Measurements from ENCODE around the gene CACNG7. TPM values are rescaled to one million over a fixed set of nuclear protein-coding genes. Genes with fewer than 3 reads are reported as not detected.

CACNG7 gene
- total RNA-seq, 1 experiment from 2014 or later: 22.7 TPM

GRCh38 chr19:53884256-53884655 lies 24.8 kb upstream of the CACNG7 start:
- Histone ChIP-seq H3K79me2 (ENCODE audit: insufficient read depth, low read length) (no peaks in the 10 kb centered on the region), H3K14ac (ENCODE audit: insufficient read depth, low read length) (no peak overlapping the region), H4K8ac (replicated peaks; ENCODE audit: insufficient read length, low read depth, low read length) (no peak overlapping the region), H2BK5ac (ENCODE audit: insufficient read length, low read length) (no peak overlapping the region), H3K4me2 (ENCODE audit: insufficient read depth, insufficient read length, low read length) (peak overlapping the region; percentile 81), H3K56ac (ENCODE audit: insufficient read length, low read depth, low read length) (no peak overlapping the region), H2BK120ac (ENCODE audit: low read depth, low read length, poor library complexity, severe bottlenecking) (no peak overlapping the region), H3K79me1 (ENCODE audit: insufficient read depth, low read depth, low read length, poor library complexity, severe bottlenecking) (no peaks in the 10 kb centered on the region), H3K23me2 (ENCODE audit: insufficient read length, low read depth, low read length, poor library complexity, severe bottlenecking) (peaks cover 31% of the 10 kb centered on the region), H3K4ac (ENCODE audit: low read depth, low read length) (no peak overlapping the region), H4K5ac (ENCODE audit: insufficient read length, low read depth, low read length) (no peak overlapping the region), H4K91ac (ENCODE audit: insufficient read length, low read depth, low read length) (no peak overlapping the region), H2BK12ac (ENCODE audit: insufficient read length, low read depth, low read length) (no peak overlapping the region), H3K9ac (ENCODE audit: extremely low read depth, insufficient read length, low read length) (no peak overlapping the region), H3K9me3 (ENCODE audit: control insufficient read depth, low read depth, low read length) (no peaks in the 10 kb centered on the region), H2BK20ac (ENCODE audit: low read depth, low read length, poor library complexity, severe bottlenecking) (no peak overlapping the region), H3K4me1 (ENCODE audit: insufficient read depth, low read length) (no peaks in the 10 kb centered on the region; the same call in 1 of the 2 replicates), H4K20me1 (ENCODE audit: control insufficient read depth, insufficient read depth, insufficient read length) (no peaks in the 10 kb centered on the region), H3K18ac (ENCODE audit: insufficient read length, low read depth, low read length) (no peak overlapping the region), H2BK15ac (ENCODE audit: low read depth, low read length) (no peak overlapping the region), H2AK5ac (ENCODE audit: insufficient read length, low read length) (no peak overlapping the region), H3K27me3 (ENCODE audit: insufficient read depth, low read length) (no peaks in the 10 kb centered on the region), H3K23ac (ENCODE audit: insufficient read length, low read depth, low read length) (no peak overlapping the region), H3K27ac (ENCODE audit: insufficient read length, low read depth, low read length) (no peak overlapping the region), H3T11ph (ENCODE audit: low read length) (no peak overlapping the region), H2AFZ (ENCODE audit: low read length) (no peak overlapping the region)
- no peak for TF ChIP-seq CTCF (conservative IDR thresholded peaks at IDR 0.05)
- Mint-ChIP-seq H3K27ac (no peak overlapping the region; a peak in 1 of 7 replicates), H3K36me3 (ENCODE audit: insufficient read depth in 1 of 3, low read depth in 3 of 3) (no peaks in the 10 kb centered on the region; a peak in 2 of 7 replicates), H3K4me3 (peak overlapping the region; percentile 4 to 79; a peak in 3 of 5 replicates), H3K27me3 (ENCODE audit: low read depth) (peaks cover 23% of the 10 kb centered on the region), H3K4me1 (peaks cover 15 to 19% of the 10 kb centered on the region in 2 experiments), H3K9me3 (no peaks in the 10 kb centered on the region)
- no CpG with 5 or more reads among the region's 12 CpGs for WGBS (ENCODE audit: extremely low coverage, insufficient read length, low lambda C conversion rate)
- DNase-seq: no peak
